HepG2 (cell line): Measurements from ENCODE around the gene PIP. TPM values are rescaled to one million over a fixed set of nuclear protein-coding genes. Genes with fewer than 3 reads are reported as not detected.

Source experiments
- ATAC-seq: fragments of 200-7000 bp; cut with Tn5 transposase; 3 replicates; pipeline ENCODE4 v1.9.1; 2020; ENCODE audit warnings: mild to moderate bottlenecking, moderate library complexity
- BruUV-seq: library from RNA; stranded (reverse); fragments of 400-500 nt; replicated peaks from 2 replicates; lab custom pipeline; 2021; lab: Mats Ljungman, UMichigan
- CTCF ChIA-PET: fragments of 300-600 bp; formaldehyde crosslinking; extraction: SDS; loops from one replicate; lab custom pipeline; 2021; ENCODE audit warnings: low total read pairs, inconsistent platforms, low intra/inter-chr PET ratio; lab: Yijun Ruan, JAX
- POLR2A ChIA-PET: fragments of 350-600 bp; sonication (Branson Sonifier 250); formaldehyde crosslinking; loops from one replicate; lab custom pipeline; 2020; ENCODE audit warnings: antibody characterized with exemption, inconsistent platforms; lab: Yijun Ruan, JAX
- DNase-seq: peaks from one replicate; pipeline ENCODE4 v3.0.0-alpha.2; 2015; ENCODE audit warnings: low spot score
- FAIRE-seq: peaks from 3 replicates; lab custom pipeline; 2011; peaks lifted over from hg19 to GRCh38; lab: Jason Lieb, UNC
- H2AFZ ChIP-seq: one replicate; pipeline ENCODE4 v1.6.1; 2011; ENCODE audit warnings: low read length, inconsistent platforms
- H3K27ac ChIP-seq: fragments of 300-600 bp; 3 replicates; pipeline ENCODE4 v1.8.0; 2011; ENCODE audit warnings: mixed run types, mild to moderate bottlenecking, mixed read lengths, low read length, inconsistent platforms; ENCODE audit not compliant: insufficient read depth; ENCODE audit errors: extremely low read length
- H3K27me3 ChIP-seq, 2 experiments: fragments of 200-600 bp in 1 of 2; 2 replicates in 1 of 2; 3 replicates in 1 of 2; pipeline versions ENCODE4 v1.6.0 to v1.8.0; 2011; ENCODE audit warnings: low read length in 2 of 2, mild to moderate bottlenecking in 2 of 2, moderate library complexity in 2 of 2, inconsistent platforms in 1 of 2; ENCODE audit not compliant: insufficient read depth in 2 of 2, control insufficient read depth in 1 of 2
- H3K36me3 ChIP-seq, 2 experiments: fragments of 200-600 bp in 1 of 2; replicated peaks in 1 of 2; 2 replicates in 1 of 2; 3 replicates in 1 of 2; pipeline versions ENCODE4 v1.5.1 to v1.8.0; 2011; ENCODE audit warnings: low read length in 2 of 2, inconsistent platforms in 1 of 2; ENCODE audit not compliant: insufficient read depth in 2 of 2, control insufficient read depth in 1 of 2
- H3K4me1 ChIP-seq: 2 replicates; pipeline ENCODE4 v1.5.1; 2012; ENCODE audit warnings: low read length, inconsistent platforms; ENCODE audit not compliant: insufficient read depth
- H3K4me2 ChIP-seq: 2 replicates; pipeline ENCODE4 v1.6.0; 2011; ENCODE audit warnings: low read depth, low read length, inconsistent platforms
- H3K4me3 ChIP-seq, 3 experiments: fragments of 200-600 bp in 1 of 3; sonication (generic), shearing (Covaris generic) in 1 of 3; replicated peaks in 1 of 3; 2 replicates each; pipeline ENCODE4 v1.5.1; 2011 to 2016; ENCODE audit warnings: low read length in 3 of 3, inconsistent platforms in 2 of 3, low read depth in 2 of 3, mild to moderate bottlenecking in 2 of 3, control low read depth in 1 of 3, mixed read lengths in 1 of 3; ENCODE audit not compliant: insufficient read depth in 1 of 3
- H3K79me2 ChIP-seq: one replicate; pipeline ENCODE4 v1.6.1; 2011; ENCODE audit warnings: low read length, inconsistent platforms; ENCODE audit not compliant: insufficient read depth
- H3K9ac ChIP-seq: 2 replicates; pipeline ENCODE4 v1.6.0; 2011; ENCODE audit warnings: mild to moderate bottlenecking, low read depth, low read length, inconsistent platforms; ENCODE audit not compliant: insufficient read depth
- H3K9me3 ChIP-seq: 2 replicates; pipeline ENCODE4 v1.5.1; 2012; ENCODE audit warnings: mild to moderate bottlenecking, low read length
- H4K20me1 ChIP-seq: 2 replicates; pipeline ENCODE4 v1.6.0; 2011; ENCODE audit warnings: inconsistent platforms, mild to moderate bottlenecking, low read length, moderate library complexity; ENCODE audit not compliant: insufficient read depth
- ARNTL ChIP-seq: sonication (generic); formaldehyde crosslinking; IDR thresholded peaks from 2 replicates; pipeline ENCODE4 v1.4.0; 2020; ENCODE audit warnings: mild to moderate bottlenecking, missing genetic modification reagents
- CHD4 ChIP-seq: fragments of 200-600 bp; sonication (generic); IDR thresholded peaks from 2 replicates; pipeline ENCODE4 v1.7.0; 2017; ENCODE audit warnings: mild to moderate bottlenecking, low read length, borderline replicate concordance
- E2F2 ChIP-seq: sonication (generic); formaldehyde crosslinking; IDR thresholded peaks from 2 replicates; pipeline ENCODE4 v1.4.0; 2020; ENCODE audit warnings: missing genetic modification reagents, borderline replicate concordance
- GMEB1 ChIP-seq: sonication (generic); formaldehyde crosslinking; IDR thresholded peaks from 2 replicates; pipeline ENCODE4 v1.5.1; 2020; ENCODE audit warnings: missing genetic modification reagents, mild to moderate bottlenecking, borderline replicate concordance
- HOMEZ ChIP-seq: IDR thresholded peaks from 2 replicates; pipeline ENCODE4 v1.6.1; 2016; ENCODE audit warnings: low read depth
- KDM5A ChIP-seq: fragments of 200-600 bp; sonication (generic); IDR thresholded peaks from 2 replicates; pipeline ENCODE4 v1.7.0; 2018; ENCODE audit warnings: antibody characterized with exemption, mild to moderate bottlenecking, low read length, borderline replicate concordance
- MED13 ChIP-seq: sonication (generic); formaldehyde crosslinking; IDR thresholded peaks from 2 replicates; pipeline ENCODE4 v1.5.0; 2020; ENCODE audit warnings: missing genetic modification reagents
- PCBP2 ChIP-seq: fragments of 200-400 bp; formaldehyde crosslinking; optimal IDR thresholded peaks from 2 replicates; pipeline ENCODE3; 2018; ENCODE audit warnings: low read length, low read depth; ENCODE audit not compliant: poor library complexity, severe bottlenecking
- SKIL ChIP-seq: sonication (generic); formaldehyde crosslinking; IDR thresholded peaks from 2 replicates; pipeline ENCODE4 v1.8.0; 2022; ENCODE audit warnings: missing genetic modification reagents, mild to moderate bottlenecking, moderate library complexity, borderline replicate concordance
- ZNF143 ChIP-seq: sonication (generic); formaldehyde crosslinking; IDR thresholded peaks from 2 replicates; pipeline ENCODE4 v1.4.0; 2020; ENCODE audit warnings: missing genetic modification reagents
- ZNF317 ChIP-seq: sonication (generic); formaldehyde crosslinking; IDR thresholded peaks from 2 replicates; pipeline ENCODE4 v1.5.0; 2020; ENCODE audit warnings: mild to moderate bottlenecking, missing genetic modification reagents
- ZNF367 ChIP-seq: sonication (generic); formaldehyde crosslinking; IDR thresholded peaks from 2 replicates; pipeline ENCODE4 v1.4.0; 2020; ENCODE audit warnings: missing genetic modification reagents, borderline replicate concordance
- ZNF644 ChIP-seq: IDR thresholded peaks from 2 replicates; pipeline ENCODE4 v1.6.1; 2016; ENCODE audit warnings: low read depth
- ZNF788 ChIP-seq: sonication (generic); formaldehyde crosslinking; IDR thresholded peaks from 2 replicates; pipeline ENCODE4 v1.5.0; 2020; ENCODE audit warnings: mild to moderate bottlenecking, missing genetic modification reagents, borderline replicate concordance
- WGBS: methylation state at CpG from one replicate; pipeline ENCODE4 v1.1.6; 2017; ENCODE audit warnings: low lambda C conversion rate; 5-methylcytosine and 5-hydroxymethylcytosine counted together
- in situ Hi-C: cut with HindIII; loops from 2 replicates; pipeline ENCODE4 v1.10.0; 2017; ENCODE audit warnings: low pct_unique_long_range_greater_than_20kb; ENCODE audit not compliant: extremely low pct_ligation_motif_present
- intact Hi-C: fragments of 100-400 bp; cut with micrococcal nuclease; formaldehyde crosslinking; loops from one replicate; pipeline ENCODE4 v1.10.0; 2022; ENCODE audit not compliant: unreplicated experiment
- polyA plus RNA-seq, 8 experiments: library from polyadenylated mRNA; depleted of rRNA in 3 of 8; stranded (reverse) in 7 of 8; unstranded in 1 of 8; fragments of >200 nt; fragmentation: Illumina TruSeq in 4 of 8; extraction: Trizol in 4 of 8; gene quantifications; 2 replicates each; pipeline versions ENCODE4 v1.2.1 to v1.2.3, GENCODE V29; 2011 to 2016; ENCODE audit warnings: low read depth in 4 of 8, missing spikeins in 1 of 8, mixed read lengths in 1 of 8; ENCODE audit not compliant: insufficient read depth in 1 of 8
- total RNA-seq, 5 experiments: library from RNA; depleted of rRNA; stranded (reverse); fragments of >200 nt; fragmentation: Illumina TruSeq; extraction: Trizol; gene quantifications; 2 replicates each; pipeline ENCODE4 v1.2.3, GENCODE V29; 2016; ENCODE audit warnings: low read depth in 1 of 5

Gene PIP
- total and polyA plus RNA-seq, 2 of the 13 experiments (the other 11 are each of a cell fraction or from before 2014, with no cell fraction given), result not detected

- Histone ChIP-seq H3K4me1 (no peaks in the 10 kb centered on the region), H2AFZ (no peak overlapping the region), H3K9ac (no peak overlapping the region), H3K9me3 (no peaks in the 10 kb centered on the region), H3K4me3 (no peak overlapping the region), H3K27ac (no peak overlapping the region), H3K79me2 (no peaks in the 10 kb centered on the region), H3K27me3 (no peaks in the 10 kb centered on the region), H3K4me2 (no peak overlapping the region), H4K20me1 (no peaks in the 10 kb centered on the region), H3K36me3 (no peaks in the 10 kb centered on the region)
- no peak for FAIRE-seq
- WGBS, result 2% methylated on average over 4 of the region's 4 CpGs
- intact Hi-C loops (no loop called here), in situ Hi-C loops (no loop called here)
- no peak for DNase-seq
- TF ChIP-seq KDM5A (no peak), GMEB1 (CRISPR knock-in tag) (no peak), PCBP2 (no peak), SKIL (CRISPR knock-in tag) (no peak), ZNF644 (CRISPR knock-in tag) (no peak), CHD4 (no peak), ZNF317 (CRISPR knock-in tag) (no peak), MED13 (CRISPR knock-in tag) (no peak), ZNF367 (CRISPR knock-in tag) (no peak), ZNF788 (no peak), E2F2 (CRISPR knock-in tag) (no peak), HOMEZ (CRISPR knock-in tag) (no peak), ZNF143 (CRISPR knock-in tag) (no peak), ARNTL (CRISPR knock-in tag) (no peak)
- ChIA-PET POLR2A (no interaction called here), CTCF (no interaction called here)
- no TSS peak for BruUV-seq
- no peak for ATAC-seq
These were observed 16.2 kb downstream of the PIP start for GRCh38 chr7:143148050-143148449.
